K562 (cell line): Measurements from ENCODE around the gene MFAP2.

Experiments used
- CTCF ChIP-seq, 3 experiments: IDR thresholded peaks in 2 of 3; conservative IDR thresholded peaks in 1 of 3; 2 replicates each; pipeline ENCODE4 v1.5.1; 2011 to 2012; ENCODE audit warnings: low read length in 3 of 3, mild to moderate bottlenecking in 3 of 3, control low read depth in 2 of 3, improper control_type of control experiment in 1 of 3, inconsistent platforms in 1 of 3, low read depth in 1 of 3, mixed read lengths in 1 of 3, moderate library complexity in 1 of 3; ENCODE audit not compliant: insufficient read depth in 2 of 3
- FOXK1 ChIP-seq: sonication (generic); formaldehyde crosslinking; IDR thresholded peaks from 2 replicates; pipeline ENCODE4 v1.8.0; 2022; ENCODE audit warnings: missing genetic modification reagents, mild to moderate bottlenecking, borderline replicate concordance
- MAX ChIP-seq: sonication (generic); formaldehyde crosslinking; IDR thresholded peaks from 2 replicates; pipeline ENCODE4 v1.9.0; 2022; ENCODE audit warnings: mild to moderate bottlenecking, missing genetic modification reagents
- SIN3A ChIP-seq, 2 experiments: fragments of 150-350 bp in 1 of 2; IDR thresholded peaks; 2 replicates each; pipeline ENCODE4 v1.6.1; 2011 to 2016; ENCODE audit warnings: borderline replicate concordance in 2 of 2, low read depth in 2 of 2, low read length in 2 of 2, mild to moderate bottlenecking in 2 of 2, moderate library complexity in 2 of 2; ENCODE audit not compliant: control insufficient read depth in 1 of 2
- SIN3B ChIP-seq: fragments of 450-650 bp; IDR thresholded peaks from 2 replicates; pipeline ENCODE4 v1.6.1; 2017; ENCODE audit warnings: low read depth, mild to moderate bottlenecking, moderate library complexity
- SMAD2 ChIP-seq: fragments of 150-350 bp; IDR thresholded peaks from 2 replicates; pipeline ENCODE4 v1.6.1; 2014; ENCODE audit warnings: low read depth, mild to moderate bottlenecking, low read length

GRCh38 chr1:16968372-16968771 is 12.0 kb downstream of the MFAP2 start:
- TF ChIP-seq FOXK1 (CRISPR knock-in tag) (no peak), SIN3B (no peak), SIN3A (IDR thresholded peaks at IDR 0.05; ENCODE audit: borderline replicate concordance in 2 of 2, control insufficient read depth in 1 of 2, low read depth in 2 of 2, low read length in 2 of 2) (no peak), SMAD2 (no peak), MAX (no peak), CTCF (IDR thresholded peaks at IDR 0.05 in 2 of 3, conservative IDR thresholded peaks at IDR 0.05 in 1 of 3; ENCODE audit: insufficient read depth in 2 of 3, low read depth in 1 of 3, low read length in 3 of 3) (no peak)
